A673 (cell line): ENCODE data around the gene LRRC74A. TPM values are rescaled to one million over a fixed set of nuclear protein-coding genes. Genes with fewer than 3 reads are reported as not detected.

Experiments used
- BruUV-seq: library from RNA; stranded (reverse); fragments of 400-500 nt; replicated peaks from 2 replicates; lab custom pipeline; 2021; lab: Mats Ljungman, UMichigan
- CTCF ChIA-PET: fragments of 300-600 bp; sonication (Branson Sonifier 250); formaldehyde crosslinking; loops from one replicate; lab custom pipeline; 2022; ENCODE audit warnings: antibody characterized with exemption; lab: Charles Lee
- POLR2A ChIA-PET: fragments of 300-600 bp; sonication (Branson Sonifier 250); formaldehyde crosslinking; loops from one replicate; lab custom pipeline; 2022; ENCODE audit warnings: antibody characterized with exemption; ENCODE audit not compliant: low non-redundant PET; lab: Charles Lee
- DNase-seq: peaks from one replicate; pipeline ENCODE4 v3.0.0-alpha.2; 2015; ENCODE audit warnings: low spot score
- H3K27ac ChIP-seq: fragments of 200-600 bp; sonication (generic); 2 replicates; pipeline ENCODE4 v1.5.1; 2016; ENCODE audit warnings: mixed run types, low read depth, mild to moderate bottlenecking, mixed read lengths, antibody characterized with exemption, low read length; ENCODE audit not compliant: poor library complexity, severe bottlenecking
- H3K27me3 ChIP-seq: fragments of 200-600 bp; sonication (generic); replicated peaks from 2 replicates; pipeline ENCODE4 v1.6.1; 2017; ENCODE audit warnings: mixed run types, low read depth, mild to moderate bottlenecking, mixed read lengths, antibody characterized with exemption, low read length; ENCODE audit not compliant: insufficient read depth, poor library complexity
- H3K36me3 ChIP-seq: fragments of 200-600 bp; sonication (generic); 2 replicates; pipeline ENCODE4 v1.6.1; 2016; ENCODE audit warnings: mixed run types, mild to moderate bottlenecking, mixed read lengths, antibody characterized with exemption, low read length; ENCODE audit not compliant: insufficient read depth, poor library complexity, severe bottlenecking
- H3K4me1 ChIP-seq: fragments of 200-600 bp; sonication (generic); 2 replicates; pipeline ENCODE4 v1.6.1; 2017; ENCODE audit warnings: mixed run types, mild to moderate bottlenecking, mixed read lengths, antibody characterized with exemption, low read length; ENCODE audit not compliant: insufficient read depth, poor library complexity, severe bottlenecking
- H3K4me3 ChIP-seq: fragments of 200-600 bp; sonication (generic); 2 replicates; pipeline ENCODE4 v1.5.1; 2016; ENCODE audit warnings: low read depth, mixed run types, mild to moderate bottlenecking, mixed read lengths, low read length; ENCODE audit not compliant: poor library complexity, severe bottlenecking
- H3K9me3 ChIP-seq: fragments of 200-600 bp; sonication (generic); 2 replicates; pipeline ENCODE4 v1.6.1; 2016; ENCODE audit warnings: mixed run types, low read depth, mild to moderate bottlenecking, mixed read lengths, antibody characterized with exemption, low read length; ENCODE audit not compliant: poor library complexity, severe bottlenecking
- CTCF ChIP-seq: fragments of 300-800, 200-600 bp; sonication (generic); conservative IDR thresholded peaks from 2 replicates; pipeline ENCODE4 v1.5.1; 2017; ENCODE audit warnings: low read depth, mild to moderate bottlenecking, antibody characterized with exemption, low read length, moderate library complexity, mixed read lengths
- EZH2 ChIP-seq: fragments of 200-600 bp; sonication (generic); IDR thresholded peaks from 2 replicates; pipeline ENCODE4 v1.6.1; 2017; ENCODE audit warnings: borderline replicate concordance, low read depth, mild to moderate bottlenecking, mixed read lengths, antibody characterized with exemption, low read length; ENCODE audit not compliant: poor library complexity, severe bottlenecking
- intact Hi-C: fragments of 100-400 bp; cut with micrococcal nuclease; formaldehyde crosslinking; loops from one replicate; pipeline ENCODE4 v1.10.0; 2022; ENCODE audit not compliant: unreplicated experiment
- total RNA-seq: library from RNA; stranded (reverse); gene quantifications from 2 replicates; pipeline ENCODE4 v1.2.3, GENCODE V29; 2021

LRRC74A gene
- total RNA-seq, 1 experiment from 2014 or later, result not detected

GRCh38 chr14:76874734-76875133, 48.5 kb downstream of the LRRC74A start:
- DNase-seq, result no peak

GRCh38 chr14:76876076-76876475, 49.9 kb downstream of the LRRC74A start:
- Histone ChIP-seq H3K4me3 (no peak overlapping the region), H3K27me3 (no peaks in the 10 kb centered on the region), H3K9me3 (no peaks in the 10 kb centered on the region), H3K27ac (no peak overlapping the region), H3K36me3 (no peaks in the 10 kb centered on the region), H3K4me1 (no peaks in the 10 kb centered on the region)
- no peak for TF ChIP-seq EZH2
- peak; percentile 96 for TF ChIP-seq CTCF
- BruUV-seq, result no TSS peak
- CTCF ChIA-PET, result interaction anchor here (0.6 to 3.6 kb wide), 19 partner anchors 24 to 440 kb away, joined by 3 to 82 read pairs (median 5); no protein-coding TSS in a partner anchor
- intact Hi-C loops, result loop anchor here (1.0 to 5.0 kb wide), 6 partner anchors 36 to 441 kb away; no protein-coding TSS in a partner anchor
- POLR2A ChIA-PET, result no interaction called here
- peak; percentile 83 for DNase-seq

More at GRCh38 chr14:76874734-76875133, 48.5 kb downstream of the LRRC74A start:
- H3K4me3 ChIP-seq, result no peak overlapping the region
- CTCF ChIA-PET, result interaction anchor here (0.6 to 3.6 kb wide), 2 partner anchors 123 to 195 kb away, joined by 4 to 82 read pairs; no protein-coding TSS in a partner anchor
- no peak overlapping the region for H3K27ac ChIP-seq
- no TSS peak for BruUV-seq
- no peaks in the 10 kb centered on the region for H3K27me3 ChIP-seq
- intact Hi-C loops, result loop anchor here (5.0 kb wide), 2 partner anchors 38 to 443 kb away; no protein-coding TSS in a partner anchor
- H3K9me3 ChIP-seq, result no peaks in the 10 kb centered on the region
- H3K4me1 ChIP-seq, result no peaks in the 10 kb centered on the region
- TF ChIP-seq EZH2 (no peak), CTCF (no peak)
- no peaks in the 10 kb centered on the region for H3K36me3 ChIP-seq
- POLR2A ChIA-PET, result no interaction called here

GRCh38 chr14:76877871-76878270, 51.7 kb downstream of the LRRC74A start:
- POLR2A ChIA-PET, result no interaction called here
- intact Hi-C loops, result loop anchor here (5.0 kb wide), 2 partner anchors 34 to 439 kb away; no protein-coding TSS in a partner anchor

More at GRCh38 chr14:76877871-76878270, 51.7 kb downstream of the LRRC74A start:
- Histone ChIP-seq H3K4me3 (no peak overlapping the region), H3K27me3 (no peaks in the 10 kb centered on the region), H3K27ac (no peak overlapping the region), H3K36me3 (no peaks in the 10 kb centered on the region), H3K4me1 (no peaks in the 10 kb centered on the region), H3K9me3 (no peaks in the 10 kb centered on the region)
- no peak for TF ChIP-seq CTCF
- TF ChIP-seq EZH2, result no peak
- DNase-seq, result no peak
- CTCF ChIA-PET, result no interaction called here
- BruUV-seq, result no TSS peak
